ENCODE results near the gene LRRC17. TPM values are rescaled to one million over a fixed set of nuclear protein-coding genes. Genes with fewer than 3 reads are reported as not detected.
"Not testable (repeated sequence)": the region's sequence is repeated elsewhere in the genome, so short reads cannot be mapped to it uniquely, and the experiment has no call there.

The LRRC17 gene
- total RNA-seq, 1 experiment from 2014 or later = not detected

DNA sequence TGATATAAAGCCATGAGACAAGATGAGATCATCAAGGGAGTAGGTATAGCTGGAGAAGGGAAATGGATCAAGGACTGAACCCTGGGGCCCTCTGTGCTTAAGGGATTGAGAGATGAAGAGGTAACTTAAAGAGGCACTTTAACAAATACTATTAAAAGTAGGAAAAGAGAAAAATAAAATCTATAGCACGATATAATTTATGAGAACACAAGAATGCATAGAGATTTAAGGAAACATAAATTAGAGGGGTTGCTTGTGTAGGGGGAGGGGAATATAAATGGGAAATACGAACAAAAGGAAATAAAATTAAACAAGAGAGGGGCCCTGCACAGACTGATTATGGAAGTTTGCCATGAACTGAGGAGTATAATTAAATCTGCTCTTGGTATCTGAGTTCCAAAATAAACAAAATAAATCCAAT, 15.6 kb upstream of the LRRC17 start:
- H3K4me2 ChIP-seq = no peak overlapping the region
- no peaks in the 10 kb centered on the region for H4K20me1 ChIP-seq (ENCODE audit: insufficient read depth)
- H3F3A ChIP-seq (ENCODE audit: insufficient read depth, low read depth) = no peaks in the 10 kb centered on the region
- H3K27ac ChIP-seq = no peak overlapping the region
- peaks cover 7% of the 10 kb centered on the region for H3K4me1 ChIP-seq (replicated peaks; ENCODE audit: insufficient read depth)
- no peaks in the 10 kb centered on the region for H3K36me3 ChIP-seq (ENCODE audit: low read depth)
- H2AFZ ChIP-seq = no peak overlapping the region
- H3K9me3 ChIP-seq (ENCODE audit: insufficient read depth, low read depth) = no peaks in the 10 kb centered on the region
- no peaks in the 10 kb centered on the region for H3K79me2 ChIP-seq (ENCODE audit: low read depth)
- no peaks in the 10 kb centered on the region for H3K9me2 ChIP-seq (ENCODE audit: insufficient read depth)
- BruUV-seq (replicated peaks) = no TSS peak
- ChIA-PET CTCF (no interaction called here), POLR2A (ENCODE audit: unreplicated experiment) (interaction anchor here (0.8 kb wide), 1 partner anchor 88 kb away, joined by 4 read pairs; no protein-coding TSS in a partner anchor)
- H3K27me3 ChIP-seq (ENCODE audit: insufficient read depth, low read depth) = no peaks in the 10 kb centered on the region
- DNase-seq = no peak
- intact Hi-C loops (cut with micrococcal nuclease; ENCODE audit: unreplicated experiment) = no loop called here
- no peak overlapping the region for H3K4me3 ChIP-seq
- TF ChIP-seq EZH2 (IDR thresholded peaks at IDR 0.05; ENCODE audit: low read depth) = no peak
- TF ChIP-seq, protein P1, sequence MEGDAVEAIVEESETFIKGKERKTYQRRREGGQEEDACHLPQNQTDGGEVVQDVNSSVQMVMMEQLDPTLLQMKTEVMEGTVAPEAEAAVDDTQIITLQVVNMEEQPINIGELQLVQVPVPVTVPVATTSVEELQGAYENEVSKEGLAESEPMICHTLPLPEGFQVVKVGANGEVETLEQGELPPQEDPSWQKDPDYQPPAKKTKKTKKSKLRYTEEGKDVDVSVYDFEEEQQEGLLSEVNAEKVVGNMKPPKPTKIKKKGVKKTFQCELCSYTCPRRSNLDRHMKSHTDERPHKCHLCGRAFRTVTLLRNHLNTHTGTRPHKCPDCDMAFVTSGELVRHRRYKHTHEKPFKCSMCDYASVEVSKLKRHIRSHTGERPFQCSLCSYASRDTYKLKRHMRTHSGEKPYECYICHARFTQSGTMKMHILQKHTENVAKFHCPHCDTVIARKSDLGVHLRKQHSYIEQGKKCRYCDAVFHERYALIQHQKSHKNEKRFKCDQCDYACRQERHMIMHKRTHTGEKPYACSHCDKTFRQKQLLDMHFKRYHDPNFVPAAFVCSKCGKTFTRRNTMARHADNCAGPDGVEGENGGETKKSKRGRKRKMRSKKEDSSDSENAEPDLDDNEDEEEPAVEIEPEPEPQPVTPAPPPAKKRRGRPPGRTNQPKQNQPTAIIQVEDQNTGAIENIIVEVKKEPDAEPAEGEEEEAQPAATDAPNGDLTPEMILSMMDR (conservative IDR thresholded peaks at IDR 0.05) = no peak

DNA sequence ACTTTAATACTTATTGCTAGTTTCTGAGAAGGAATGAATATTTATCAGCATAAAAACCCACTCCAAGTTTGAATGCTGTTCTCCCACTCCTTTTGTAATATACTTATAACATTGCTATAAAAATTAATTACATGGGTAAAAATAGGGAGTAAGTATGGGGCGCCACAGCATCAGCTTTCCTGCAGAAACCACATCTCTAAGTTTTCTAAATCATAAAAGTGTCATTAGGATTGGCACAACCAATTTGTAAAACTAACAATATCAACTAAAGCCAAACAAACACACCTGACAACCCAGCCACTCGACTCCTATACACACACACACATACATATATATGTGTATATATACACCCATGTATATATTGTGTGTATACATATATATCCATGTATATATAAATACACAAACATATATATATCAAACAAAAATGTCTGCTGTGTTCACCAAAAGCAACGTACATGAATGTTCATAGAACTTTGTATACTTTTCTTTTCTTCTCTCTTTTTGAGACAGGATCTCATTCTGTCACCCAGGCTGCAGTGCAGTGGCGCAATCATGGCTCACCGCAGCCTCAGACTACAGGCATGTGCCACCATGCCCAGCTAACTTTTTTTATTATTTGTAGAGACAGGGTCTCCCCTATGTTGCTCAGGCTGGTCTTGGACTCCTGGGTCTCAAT, 14.8 kb upstream of the LRRC17 start:
- Histone ChIP-seq H3F3A (ENCODE audit: insufficient read depth, low read depth) (no peaks in the 10 kb centered on the region), H3K4me3 (no peak overlapping the region), H4K20me1 (ENCODE audit: insufficient read depth) (no peaks in the 10 kb centered on the region), H3K4me1 (replicated peaks; ENCODE audit: insufficient read depth) (no peaks in the 10 kb centered on the region), H3K27ac (no peak overlapping the region), H3K79me2 (ENCODE audit: low read depth) (no peaks in the 10 kb centered on the region), H3K27me3 (ENCODE audit: insufficient read depth, low read depth) (no peaks in the 10 kb centered on the region), H3K9me2 (ENCODE audit: insufficient read depth) (no peaks in the 10 kb centered on the region), H3K36me3 (ENCODE audit: low read depth) (no peaks in the 10 kb centered on the region), H3K9me3 (ENCODE audit: insufficient read depth, low read depth) (no peaks in the 10 kb centered on the region), H3K4me2 (no peak overlapping the region), H2AFZ (no peak overlapping the region)
- ChIA-PET POLR2A (ENCODE audit: unreplicated experiment) (no interaction called here), CTCF (no interaction called here)
- intact Hi-C loops (cut with micrococcal nuclease; ENCODE audit: unreplicated experiment) = no loop called here
- DNase-seq = no peak
- no TSS peak for BruUV-seq (replicated peaks)
- TF ChIP-seq EZH2 (IDR thresholded peaks at IDR 0.05; ENCODE audit: low read depth) = no peak
- TF ChIP-seq, protein P1 (conservative IDR thresholded peaks at IDR 0.05) = no peak

DNA sequence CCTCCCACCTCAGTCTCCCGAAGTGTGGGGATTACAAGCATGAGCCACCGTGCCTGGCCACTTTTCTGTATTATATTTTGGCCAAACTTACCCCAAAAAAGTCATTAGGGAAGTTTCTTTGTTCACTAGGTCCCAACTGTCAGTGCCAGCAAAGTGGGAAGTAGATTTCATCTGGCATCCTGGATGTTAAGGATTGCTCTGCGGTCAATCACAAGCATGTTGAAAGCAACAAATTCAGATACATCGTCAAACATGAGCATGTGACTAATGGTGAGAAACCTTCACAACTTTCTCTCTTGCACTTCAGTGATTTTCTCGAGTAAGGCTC, 14.3 kb upstream of the LRRC17 start:
- Histone ChIP-seq H3K4me2 (no peak overlapping the region), H3K9me2 (ENCODE audit: insufficient read depth) (no peaks in the 10 kb centered on the region), H3K79me2 (ENCODE audit: low read depth) (no peaks in the 10 kb centered on the region), H2AFZ (no peak overlapping the region), H3K9me3 (ENCODE audit: insufficient read depth, low read depth) (no peaks in the 10 kb centered on the region), H3K4me3 (no peak overlapping the region), H4K20me1 (ENCODE audit: insufficient read depth) (no peaks in the 10 kb centered on the region), H3F3A (ENCODE audit: insufficient read depth, low read depth) (no peaks in the 10 kb centered on the region), H3K27me3 (ENCODE audit: insufficient read depth, low read depth) (no peaks in the 10 kb centered on the region), H3K36me3 (ENCODE audit: low read depth) (no peaks in the 10 kb centered on the region), H3K4me1 (replicated peaks; ENCODE audit: insufficient read depth) (no peaks in the 10 kb centered on the region), H3K27ac (no peak overlapping the region)
- no peak for DNase-seq
- ChIA-PET CTCF (no interaction called here), POLR2A (ENCODE audit: unreplicated experiment) (no interaction called here)
- TF ChIP-seq, protein P1 (conservative IDR thresholded peaks at IDR 0.05) = no peak
- no peak for TF ChIP-seq EZH2 (IDR thresholded peaks at IDR 0.05; ENCODE audit: low read depth)
- intact Hi-C loops (cut with micrococcal nuclease; ENCODE audit: unreplicated experiment) = no loop called here
- no TSS peak for BruUV-seq (replicated peaks)

DNA sequence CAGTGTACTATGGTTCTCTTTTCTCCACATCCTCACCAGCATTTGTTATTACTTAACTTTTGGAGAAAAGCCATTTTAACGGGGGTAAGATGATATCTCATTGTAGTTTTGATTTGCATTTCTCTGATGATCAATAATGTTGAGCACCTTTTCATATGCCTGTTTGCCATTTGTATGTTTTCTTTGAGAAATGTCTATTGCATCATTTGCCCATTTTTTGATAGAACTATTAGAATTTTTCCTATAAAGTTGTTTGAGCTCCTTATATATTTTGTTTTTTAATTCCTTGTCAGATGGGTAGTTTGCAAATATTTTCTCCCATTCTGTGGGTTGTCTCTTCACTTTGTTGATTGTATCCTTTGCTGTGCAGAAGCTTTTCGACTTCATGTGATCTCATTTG, 10.7 kb upstream of the LRRC17 start:
- intact Hi-C loops (cut with micrococcal nuclease; ENCODE audit: unreplicated experiment); BruUV-seq (replicated peaks); POLR2A ChIA-PET (ENCODE audit: unreplicated experiment); H4K20me1 ChIP-seq (ENCODE audit: insufficient read depth); H3K4me3 ChIP-seq; H3K9me2 ChIP-seq (ENCODE audit: insufficient read depth); H3K4me1 ChIP-seq (replicated peaks; ENCODE audit: insufficient read depth); H3K79me2 ChIP-seq (ENCODE audit: low read depth); H3K36me3 ChIP-seq (ENCODE audit: low read depth); H3K4me2 ChIP-seq; H3K27me3 ChIP-seq (ENCODE audit: insufficient read depth, low read depth); H3K27ac ChIP-seq; DNase-seq; H3K9me3 ChIP-seq (ENCODE audit: insufficient read depth, low read depth); H3F3A ChIP-seq (ENCODE audit: insufficient read depth, low read depth); H2AFZ ChIP-seq: not testable (repeated sequence)
- CTCF ChIA-PET = interaction anchor here (0.6 kb wide), 1 partner anchor 503 kb away, joined by 3 read pairs; no protein-coding TSS in a partner anchor

DNA sequence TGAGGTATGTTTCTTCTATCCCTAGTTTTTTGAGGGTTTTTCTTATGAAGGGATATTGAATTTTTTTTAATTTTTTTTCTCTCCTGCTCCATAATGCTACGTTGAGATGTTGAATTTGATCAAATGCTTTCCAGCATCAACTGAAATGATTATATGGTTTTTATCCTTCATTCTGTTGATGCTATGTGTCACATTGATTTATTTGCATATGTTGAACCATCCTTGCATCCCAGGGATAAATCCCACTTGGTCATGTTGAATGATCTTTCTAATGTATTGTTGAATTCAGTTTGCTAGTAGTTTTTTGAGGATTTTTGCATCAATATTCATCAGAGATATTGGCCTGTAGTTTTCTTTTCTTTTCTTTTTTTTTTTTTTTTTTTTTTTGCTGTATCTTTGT, 9.2 kb upstream of the LRRC17 start:
- CTCF ChIA-PET = not testable (repeated sequence)

More for the DNA sequence above, 9.2 kb upstream of the LRRC17 start:
- H3K79me2 ChIP-seq (ENCODE audit: low read depth); H3K4me2 ChIP-seq; H3K4me1 ChIP-seq (replicated peaks; ENCODE audit: insufficient read depth); intact Hi-C loops (cut with micrococcal nuclease; ENCODE audit: unreplicated experiment); DNase-seq; H2AFZ ChIP-seq; H3K9me3 ChIP-seq (ENCODE audit: insufficient read depth, low read depth); H3K36me3 ChIP-seq (ENCODE audit: low read depth); H4K20me1 ChIP-seq (ENCODE audit: insufficient read depth); H3K9me2 ChIP-seq (ENCODE audit: insufficient read depth); H3K27ac ChIP-seq; H3K4me3 ChIP-seq; BruUV-seq (replicated peaks); H3F3A ChIP-seq (ENCODE audit: insufficient read depth, low read depth); H3K27me3 ChIP-seq (ENCODE audit: insufficient read depth, low read depth): not testable (repeated sequence)
- POLR2A ChIA-PET (ENCODE audit: unreplicated experiment) = interaction anchor here (0.6 kb wide), 1 partner anchor 92 kb away, joined by 3 read pairs; no protein-coding TSS in a partner anchor
